Ovary (tissue), 3 donors: ENCODE results near the gene GPR157.
A peak's percentile ranks its signal among the peaks of the same experiment; 100 is the strongest.

Source experiments
- CTCF ChIP-seq, 3 donors: fragments of 450-650 bp in 2 of 3; fragments of 200-600 bp in 1 of 3; IDR thresholded peaks; one replicate each; pipeline versions ENCODE4 v1.5.1 to v1.8.0; 2016 to 2022; ENCODE audit warnings: antibody characterized with exemption in 3 of 3, mild to moderate bottlenecking in 1 of 3
- EP300 ChIP-seq: sonication (generic); formaldehyde crosslinking; IDR thresholded peaks from one replicate; pipeline ENCODE4 v1.6.1; 2017; ENCODE audit warnings: antibody characterized with exemption
- donor health status: DM: no; HTN: no; CAD: no.

- TF ChIP-seq EP300, result no peak
- TF ChIP-seq CTCF (IDR thresholded peaks at IDR 0.05), result peak in 1 of 3 donors; percentile 34
These were observed at the start of gene GPR157 for GRCh38 chr1:9128520-9129265.
